HG03378 (cell line): ENCODE measurements around the gene HES7.
A peak's percentile ranks its signal among the peaks of the same experiment; 100 is the strongest.
"Not testable (repeated sequence)": the region's sequence is repeated elsewhere in the genome, so short reads cannot be mapped to it uniquely, and the experiment has no call there.

Experiments used
- ATAC-seq: cut with Tn5 transposase; IDR thresholded peaks from one replicate; pipeline ENCODE4 v1.9.1; 2021; ENCODE audit warnings: mild to moderate bottlenecking, moderate library complexity; ENCODE audit not compliant: unreplicated experiment

The HES7 gene

DNA sequence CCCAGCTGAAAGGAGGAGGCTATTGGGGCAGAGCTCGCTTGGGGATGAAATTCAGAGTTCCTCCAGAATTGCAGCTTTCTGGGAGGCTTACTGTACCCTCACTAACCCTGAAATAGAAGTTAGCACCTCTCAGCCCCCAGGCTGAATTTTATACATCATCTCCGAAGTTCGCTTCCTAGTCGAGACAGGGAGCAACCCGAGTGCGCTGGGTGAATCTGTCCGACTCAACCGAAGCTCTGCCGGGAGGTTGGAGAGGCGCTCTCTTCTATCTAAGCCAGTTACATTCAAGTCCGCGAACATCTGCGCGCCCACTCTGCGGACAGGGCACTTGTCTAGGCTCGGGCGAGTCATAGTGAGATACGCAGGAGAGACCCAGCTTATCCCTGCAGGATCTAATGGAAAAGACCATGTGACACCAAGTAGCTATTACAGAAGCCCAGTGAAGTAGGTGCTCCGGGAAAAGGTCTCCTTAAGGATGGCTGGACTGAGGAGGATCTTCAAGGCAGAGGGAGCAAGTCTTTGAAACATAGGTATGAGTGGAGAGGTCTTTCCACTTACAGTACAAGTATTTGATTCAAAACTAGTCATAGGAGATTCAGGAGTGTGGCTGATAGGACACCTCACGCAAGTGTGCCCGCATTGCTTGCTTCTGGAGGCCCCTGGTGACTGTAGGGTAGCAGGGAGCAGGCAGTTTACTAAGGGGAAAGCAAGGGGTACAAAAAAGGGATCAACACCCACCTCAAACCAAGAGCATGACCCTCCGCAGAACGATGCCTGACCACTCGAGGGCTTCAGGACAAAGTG lies 646 bp upstream of the HES7 start:
- no peak for ATAC-seq

DNA sequence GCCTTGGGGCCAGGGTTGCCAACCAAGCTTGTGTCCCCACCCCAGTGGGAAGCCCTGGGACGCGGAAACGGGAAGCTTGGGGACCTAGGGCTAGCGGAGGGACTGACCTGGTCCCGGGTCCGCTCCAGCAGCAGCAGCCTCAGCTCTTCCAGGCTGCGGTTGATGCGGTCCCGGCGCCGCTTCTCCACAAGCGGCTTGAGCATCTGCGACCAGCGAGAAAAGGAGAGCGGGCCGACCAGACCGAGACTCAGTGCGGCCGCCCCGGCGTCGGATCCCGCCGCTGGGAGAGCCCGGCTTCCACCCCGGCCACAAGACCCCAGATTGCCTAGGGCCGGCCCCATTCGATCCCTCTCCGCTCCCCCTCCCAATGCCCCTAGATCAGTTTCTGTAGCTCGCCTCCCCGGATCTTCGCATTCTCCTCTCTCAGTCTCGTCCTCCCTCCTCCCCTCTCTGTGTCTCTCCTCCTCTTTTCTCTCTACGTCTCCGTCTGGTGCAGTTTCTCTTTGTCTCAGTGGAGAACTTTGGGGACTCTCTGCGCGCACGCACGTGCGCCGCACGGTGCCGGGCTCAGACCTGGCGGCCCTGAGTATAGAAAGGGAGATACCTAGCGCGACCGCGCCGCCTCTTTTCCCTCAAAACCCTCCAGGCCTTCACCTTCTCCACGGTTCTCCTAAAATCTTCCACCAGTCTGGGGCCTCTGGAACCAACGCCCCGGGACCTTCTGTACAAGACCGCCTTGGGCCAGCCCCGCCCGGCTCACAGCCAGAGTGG lies 797 bp downstream of the HES7 start:
- no peak for ATAC-seq

DNA sequence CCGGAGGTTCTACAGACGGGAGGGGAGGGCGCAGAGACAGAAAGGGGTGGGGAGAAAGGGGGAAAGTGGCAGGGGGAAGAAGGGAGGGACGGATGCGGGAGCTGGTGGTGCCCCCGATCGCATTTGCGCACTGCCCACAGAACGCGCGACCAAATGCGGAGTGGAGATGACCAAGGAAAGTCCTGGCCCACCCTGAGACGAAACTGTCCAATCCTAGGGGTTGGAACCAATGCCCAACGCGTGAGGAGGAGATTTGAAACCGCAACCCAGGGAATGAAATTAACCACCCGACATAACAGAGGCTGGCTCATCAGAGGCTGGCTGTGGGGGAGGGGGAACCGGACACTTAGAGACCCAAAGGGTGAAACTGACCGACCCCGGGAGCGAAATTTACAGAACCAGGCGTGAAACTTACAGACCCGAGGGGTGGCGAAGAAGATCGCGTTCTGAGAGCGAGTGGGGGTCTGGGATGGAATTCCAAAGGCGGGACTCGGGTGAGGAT lies 1.4 kb downstream of the HES7 start:
- no peak for ATAC-seq

DNA sequence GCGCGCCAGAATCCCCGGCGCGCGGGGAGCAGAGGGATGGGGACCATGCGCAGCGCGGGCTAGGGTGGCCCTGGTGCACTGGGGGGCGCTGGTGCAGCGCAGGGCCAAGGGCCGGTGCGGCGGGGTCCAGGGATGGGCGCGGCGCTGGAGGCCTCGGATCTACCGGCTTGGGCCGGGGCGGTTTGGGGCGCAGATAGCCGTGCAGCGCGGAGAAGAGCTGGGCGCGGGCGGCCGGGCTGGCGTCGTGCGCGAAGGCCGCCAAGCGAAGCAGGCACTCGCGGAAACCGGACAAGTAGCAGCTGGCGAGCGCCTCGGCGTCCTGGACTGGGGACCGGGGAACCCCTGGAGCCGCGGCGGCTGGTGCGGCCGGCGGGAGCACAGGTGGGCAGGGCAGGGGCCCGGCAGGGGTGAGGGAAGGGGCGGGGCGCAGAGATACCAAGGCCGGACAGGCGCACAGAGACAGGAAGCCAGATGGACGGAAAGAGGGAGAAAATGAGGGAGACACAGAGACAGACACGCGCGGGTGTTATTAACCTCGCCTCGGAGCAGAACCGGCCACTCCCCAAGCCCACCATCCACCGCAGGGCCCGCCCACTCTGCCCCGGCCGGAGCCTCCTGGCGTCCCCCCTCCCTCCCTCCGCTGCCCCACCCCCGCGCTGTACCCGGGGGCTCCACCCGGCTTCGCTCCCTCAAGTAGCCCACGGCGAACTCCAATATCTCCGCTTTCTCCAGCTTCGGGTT lies 2.1 kb downstream of the HES7 start:
- ATAC-seq, result no peak

DNA sequence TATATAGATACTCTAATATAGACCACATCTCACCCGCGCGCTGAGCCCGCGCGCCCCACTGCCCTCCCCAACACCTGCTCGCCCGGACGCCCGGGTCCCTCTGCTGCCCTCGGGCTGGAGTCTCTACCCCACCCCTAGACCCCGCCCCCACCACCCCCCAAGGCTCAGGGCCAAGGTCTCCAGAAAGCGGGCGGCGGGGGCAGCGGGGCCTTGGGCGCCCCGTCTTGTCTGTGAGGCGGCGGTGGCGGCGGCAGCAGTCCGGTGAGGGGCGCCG lies 2.6 kb downstream of the HES7 start:
- ATAC-seq, result no peak

DNA sequence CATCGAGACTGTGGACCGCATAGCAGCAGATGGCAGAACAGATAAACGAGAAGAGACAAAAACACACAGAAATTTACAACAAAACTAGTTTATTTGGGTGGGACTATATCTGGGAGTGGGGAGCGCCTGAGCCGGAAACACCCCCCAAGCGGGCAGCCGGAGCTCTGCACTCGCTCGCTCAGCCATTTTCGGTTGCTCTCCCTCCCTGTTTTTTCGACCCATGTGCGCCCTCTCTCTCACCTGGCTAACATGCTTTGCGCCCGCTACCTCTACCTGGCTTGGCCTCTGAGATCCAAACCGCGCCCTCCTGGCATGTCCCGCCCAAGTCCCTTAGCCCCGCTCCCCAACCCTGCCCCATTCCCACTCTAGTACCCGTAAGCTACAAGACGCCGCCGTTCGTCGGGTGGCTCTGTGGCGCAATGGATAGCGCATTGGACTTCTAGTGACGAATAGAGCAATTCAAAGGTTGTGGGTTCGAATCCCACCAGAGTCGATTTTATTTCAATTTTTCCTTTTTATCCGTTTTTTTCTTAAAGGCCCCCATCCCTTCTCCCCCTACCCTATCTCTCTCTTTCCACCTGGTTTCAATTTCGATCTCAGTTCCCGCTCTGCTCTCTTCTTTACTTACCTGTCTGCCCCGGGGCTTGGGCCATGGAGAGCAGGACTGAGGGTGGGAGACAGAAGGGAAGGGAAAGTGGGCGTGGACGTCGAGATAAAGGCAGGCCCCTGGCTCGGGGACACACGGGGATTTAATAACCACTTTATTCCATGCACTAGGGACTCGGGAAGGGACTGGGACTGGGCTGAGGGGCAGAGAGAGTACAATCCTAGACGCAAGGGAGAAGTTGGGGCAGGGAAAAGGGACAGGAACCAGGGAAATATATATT lies 3.1 kb downstream of the HES7 start:
- ATAC-seq, result no peak

DNA sequence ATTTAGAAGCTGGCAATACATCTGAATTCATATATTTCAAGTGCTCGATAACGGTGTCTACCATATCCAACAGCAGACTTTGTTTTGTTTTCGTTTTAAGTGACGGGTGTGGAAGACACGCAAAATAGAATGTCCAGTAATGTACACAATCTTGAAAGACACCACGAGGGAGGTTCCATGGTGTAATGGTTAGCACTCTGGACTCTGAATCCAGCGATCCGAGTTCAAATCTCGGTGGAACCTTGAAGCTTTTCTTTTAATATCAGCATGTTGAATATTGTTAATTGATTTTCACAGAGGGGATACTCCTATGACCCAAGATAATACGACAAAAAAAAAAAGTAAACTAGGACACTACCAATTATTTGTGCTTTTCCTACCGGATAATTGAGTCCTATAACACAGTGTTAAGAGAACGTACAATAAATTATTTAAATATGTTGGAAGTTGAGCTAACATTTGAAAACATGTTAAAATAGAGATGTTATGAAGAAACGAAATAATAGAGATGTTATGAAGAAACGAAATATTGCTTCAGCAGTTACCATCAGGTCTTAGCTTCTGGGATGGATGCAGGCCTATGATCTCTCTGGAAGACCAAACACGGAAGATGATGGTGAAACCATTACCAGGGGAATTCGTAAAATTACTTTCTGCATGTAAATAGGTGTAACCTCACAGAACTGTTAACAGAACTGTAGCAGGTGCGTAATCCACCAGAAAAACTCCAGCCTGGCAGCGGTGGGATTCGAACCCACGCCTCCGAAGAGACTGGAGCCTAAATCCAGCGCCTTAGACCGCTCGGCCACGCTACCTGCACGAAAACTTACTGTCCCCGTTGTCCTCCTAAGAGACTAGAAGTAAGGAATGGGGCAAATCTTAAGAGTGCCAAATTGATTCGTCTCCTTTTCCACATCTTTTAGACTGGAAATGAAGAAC lies 4.1 kb downstream of the HES7 start:
- peak; percentile 51 for ATAC-seq

DNA sequence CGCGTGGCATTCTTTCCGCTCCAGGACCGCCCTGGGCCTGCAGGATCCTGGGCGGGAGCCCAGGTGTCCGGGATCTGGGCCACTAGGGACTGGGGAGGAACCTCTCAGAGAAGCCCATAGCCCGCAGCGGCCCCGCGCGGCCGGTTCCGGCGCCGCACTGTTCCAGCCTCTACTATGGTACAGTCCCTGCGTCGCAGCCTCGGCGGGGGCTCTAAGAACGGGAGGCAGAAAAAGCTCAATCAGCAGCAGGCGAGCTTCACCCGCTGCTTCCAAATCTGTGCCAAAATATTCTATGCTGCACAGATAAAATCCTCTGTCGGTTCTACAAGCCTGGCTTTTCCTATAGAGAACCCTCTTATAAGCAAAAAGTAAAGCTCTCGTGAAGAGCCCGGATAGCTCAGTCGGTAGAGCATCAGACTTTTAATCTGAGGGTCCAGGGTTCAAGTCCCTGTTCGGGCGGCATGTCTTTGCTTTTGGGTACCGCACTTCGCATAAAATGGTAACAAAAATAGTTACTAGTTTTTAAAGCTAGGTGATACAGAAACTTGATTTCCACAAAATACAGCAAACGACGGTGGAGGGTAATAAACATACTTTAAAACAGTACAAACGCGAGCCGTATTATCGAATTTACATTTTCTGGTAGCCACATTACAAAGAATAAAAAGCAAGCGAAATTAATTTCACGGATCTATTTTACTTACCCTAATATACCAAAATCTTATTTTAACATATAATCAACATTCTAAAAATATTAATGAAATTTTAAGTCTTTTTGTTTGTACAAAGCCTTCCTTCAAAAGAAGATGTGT lies 4.9 kb downstream of the HES7 start:
- ATAC-seq, result no peak

DNA sequence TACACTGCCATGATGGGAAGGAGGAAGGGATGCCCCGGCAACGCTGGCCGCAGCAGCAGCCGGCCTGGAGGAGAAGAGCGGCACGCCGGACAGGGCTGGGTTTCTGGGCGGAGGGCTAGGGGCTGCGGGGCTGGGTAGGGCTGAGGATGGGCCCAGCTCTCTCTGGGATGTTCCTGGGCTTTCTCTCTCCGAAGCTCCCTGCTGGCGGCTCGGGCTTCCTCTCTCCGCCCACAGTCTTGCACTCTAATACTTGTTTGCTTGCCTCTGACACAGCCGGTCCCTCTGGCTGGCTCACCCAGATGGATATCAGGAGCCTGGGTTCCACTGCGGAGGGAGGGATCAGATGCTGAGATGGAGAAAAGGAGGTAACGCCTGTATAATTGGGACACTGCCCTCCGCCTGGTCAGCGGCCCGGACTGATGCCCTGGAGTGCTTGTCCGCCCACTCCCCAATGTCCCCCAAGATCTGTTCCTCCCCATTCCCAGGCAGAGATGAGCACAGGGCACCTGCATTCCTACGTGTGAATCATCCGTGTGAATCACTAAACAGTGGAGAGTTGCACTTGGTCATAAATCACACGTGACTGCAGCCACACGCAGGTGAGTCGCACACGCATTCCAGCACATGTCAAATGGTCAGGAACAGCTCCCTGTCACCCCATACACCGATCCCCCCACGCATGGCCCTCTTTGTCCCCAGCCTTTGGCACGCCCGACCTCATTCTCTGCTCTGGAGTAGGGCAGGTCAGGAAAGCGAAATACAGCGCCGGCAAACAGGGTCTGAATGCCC lies 5.7 kb downstream of the HES7 start, which contains the start of gene ALOXE3:
ALOXE3 (minus strand) TSS at position 535 of the 789 bp plus-strand sequence; CDS start at position 11, 524 bp downstream.
- ATAC-seq, result no peak

DNA sequence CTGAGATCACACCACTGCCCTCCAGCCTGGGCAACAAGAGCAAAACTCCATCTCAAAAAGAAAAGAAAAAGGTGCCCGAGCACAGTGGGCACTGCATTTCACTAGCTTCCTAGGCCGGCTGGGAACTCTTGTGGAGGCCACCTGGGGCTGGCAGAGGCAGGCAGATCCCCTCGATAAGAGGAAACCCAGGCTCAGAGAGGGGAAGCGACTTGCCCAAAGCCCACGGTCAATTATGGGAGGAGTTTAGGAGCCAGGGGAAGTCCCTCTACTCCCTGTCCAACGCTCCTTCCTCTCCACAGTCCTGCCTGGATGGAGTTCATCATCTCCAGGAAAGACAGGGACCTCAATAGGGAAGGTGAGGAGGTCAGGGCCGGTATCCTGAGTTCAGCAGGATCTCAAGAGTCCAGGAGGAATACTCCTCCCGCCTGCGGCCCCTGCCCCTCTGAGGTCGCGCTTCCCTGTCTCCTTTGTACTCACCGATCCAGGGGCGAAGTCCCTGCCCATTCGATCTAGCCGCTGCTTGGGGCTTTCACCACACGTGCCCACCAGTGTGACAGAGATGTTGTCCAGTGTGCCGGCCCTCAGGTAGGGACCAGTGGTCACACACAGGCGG lies 6.4 kb downstream of the HES7 start:
- no peak for ATAC-seq

DNA sequence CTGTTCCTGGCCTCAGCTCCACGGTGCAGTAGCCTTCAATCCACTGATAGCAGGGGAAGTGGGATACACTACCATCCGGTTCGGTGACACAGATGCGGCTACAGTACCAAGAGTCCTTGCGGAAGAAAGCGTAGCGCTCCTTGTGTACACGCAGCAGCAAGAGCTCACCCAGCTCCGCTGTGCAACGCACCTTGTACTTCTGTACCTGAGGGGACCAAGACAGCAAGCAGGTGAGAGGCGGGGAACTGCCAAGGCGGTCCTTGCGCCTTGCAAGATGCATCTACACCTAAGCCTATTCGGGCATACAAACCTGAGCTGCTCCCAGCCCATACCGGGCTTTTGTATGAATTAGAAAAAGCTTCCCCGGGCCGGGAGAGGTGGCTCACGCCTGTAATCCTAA lies 7.1 kb downstream of the HES7 start:
- ATAC-seq, result no peak

DNA sequence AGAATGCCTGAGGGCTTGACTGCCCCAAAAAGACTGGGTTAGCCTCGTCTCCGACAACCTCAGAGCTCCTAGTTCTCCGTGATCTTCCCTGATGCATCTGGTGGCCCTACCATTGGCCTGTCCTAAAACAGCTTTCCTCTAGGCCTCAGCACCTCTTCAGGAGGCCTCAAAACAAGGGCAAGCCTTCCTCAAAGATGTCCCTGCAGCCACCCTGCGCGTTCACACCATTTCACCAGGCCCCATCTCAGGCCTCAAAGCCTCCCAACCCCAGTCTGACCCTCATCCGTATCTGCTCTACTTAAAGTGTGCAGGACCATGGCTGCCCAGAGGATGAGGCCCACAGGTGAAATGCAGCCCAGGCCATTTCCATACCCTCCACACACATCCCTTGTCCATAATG lies 13.0 kb downstream of the HES7 start:
- ATAC-seq, result no peak

DNA sequence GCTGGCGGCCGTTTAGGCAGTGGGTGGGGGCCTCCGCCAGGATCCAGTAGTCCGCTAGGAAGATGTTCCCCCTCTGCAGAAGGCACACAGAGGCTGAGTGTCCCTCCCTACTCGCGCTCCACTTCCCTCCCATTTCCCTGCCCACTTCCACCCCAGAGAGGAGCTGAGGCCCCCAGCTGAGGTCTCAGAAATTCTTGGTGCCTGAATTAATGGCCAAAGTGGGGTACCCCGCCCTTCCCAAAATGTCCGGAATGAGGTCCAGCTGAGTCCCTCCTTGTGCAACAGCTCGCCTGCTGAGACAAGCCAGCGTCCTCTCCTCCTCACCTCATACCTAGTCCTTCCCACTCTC lies 13.5 kb downstream of the HES7 start:
- ATAC-seq, result no peak

DNA sequence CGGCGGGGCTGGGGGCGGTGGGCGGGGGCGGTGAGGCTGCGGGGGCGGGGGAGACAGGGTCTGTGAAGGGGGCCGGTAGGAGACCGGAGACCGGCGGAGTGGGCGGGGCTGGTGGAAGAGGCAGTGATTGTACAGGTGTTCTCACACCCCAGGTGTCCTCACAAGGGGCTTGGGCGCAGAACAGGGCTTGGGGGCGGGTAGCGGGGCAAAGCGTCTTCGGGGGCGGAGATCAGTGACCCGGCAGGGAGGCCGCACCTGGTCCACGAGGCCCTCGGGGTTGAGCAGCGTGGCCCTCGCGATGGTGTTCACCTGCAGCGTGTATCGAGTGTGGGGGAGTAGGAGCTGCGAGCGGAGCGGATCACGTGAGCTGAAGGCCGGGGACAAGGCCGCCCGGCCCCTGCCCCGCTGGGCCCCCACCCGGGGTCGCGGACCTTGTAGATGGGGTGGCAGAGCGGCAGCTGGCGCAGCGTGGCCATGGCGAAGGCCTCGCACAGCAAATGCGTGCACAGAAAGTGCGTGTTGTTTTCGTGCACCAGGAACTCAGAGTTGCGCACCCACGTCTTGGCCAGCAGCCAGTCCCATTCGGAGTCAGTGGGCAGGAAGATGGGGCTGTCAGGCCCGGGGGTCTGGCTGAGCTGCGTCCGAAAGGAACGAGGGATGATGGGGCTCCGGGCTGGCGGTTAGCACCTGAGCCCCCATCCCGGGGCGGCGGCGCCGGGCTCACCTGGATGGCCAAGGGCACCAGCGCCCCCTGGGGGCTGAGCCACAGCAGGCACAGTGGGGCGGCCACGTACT lies 14.0 kb downstream of the HES7 start:
- no peak for ATAC-seq

DNA sequence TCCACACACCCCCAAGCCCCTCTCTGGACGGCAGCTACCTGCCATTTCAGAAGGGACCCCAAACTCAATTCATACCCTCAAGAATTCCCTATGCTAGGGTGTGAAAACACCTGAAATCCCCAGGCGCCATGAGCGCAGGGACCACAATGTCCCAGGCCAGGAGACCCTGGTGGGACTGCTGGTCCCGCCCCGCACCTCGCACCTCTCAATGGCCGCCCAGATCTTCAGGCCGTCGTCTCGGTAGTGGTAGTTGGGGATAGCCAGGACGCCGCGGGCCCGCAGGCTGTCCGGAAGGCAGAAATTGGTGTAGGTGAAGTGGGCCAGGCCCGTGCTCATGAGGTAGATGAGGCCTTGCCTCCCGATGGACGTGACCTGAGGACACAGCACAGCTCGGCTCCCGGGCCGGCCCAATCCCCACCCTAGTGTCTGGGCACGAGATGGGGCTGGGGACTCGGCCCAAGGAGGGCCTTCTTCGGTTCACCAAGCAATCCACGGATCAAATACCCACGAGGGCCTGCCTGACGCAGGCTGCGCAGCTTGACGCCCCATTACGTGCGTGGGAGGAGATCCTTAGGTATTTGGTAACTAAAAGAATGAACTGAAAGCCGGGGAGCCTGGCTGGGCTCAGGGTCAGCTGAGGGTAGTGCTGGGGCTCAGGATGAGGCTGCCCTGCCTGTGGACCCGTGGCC lies 14.8 kb downstream of the HES7 start:
- ATAC-seq, result no peak

DNA sequence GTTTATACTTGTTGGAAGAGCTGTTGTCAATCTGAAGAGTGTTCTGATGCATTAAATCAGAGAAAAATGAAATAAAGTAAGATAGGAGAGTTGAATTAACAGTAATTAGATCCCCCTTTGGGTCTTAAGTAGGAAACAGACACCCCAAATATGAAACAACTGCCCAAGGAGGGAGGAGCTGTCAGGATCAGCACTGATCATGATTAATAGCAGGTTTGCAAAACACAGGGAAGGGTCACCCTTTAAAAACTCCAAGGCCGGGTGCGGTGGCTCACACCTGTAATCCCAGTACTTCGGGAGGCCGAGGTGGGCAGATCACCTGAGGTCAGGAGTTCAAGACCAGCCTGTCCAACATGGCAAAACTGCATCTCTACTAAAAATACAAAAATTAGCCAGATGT lies 16.9 kb downstream of the HES7 start:
- not testable (repeated sequence) for ATAC-seq
